NCI-H2196 treated with DMSO at 0.1 percent for 48 hours (cell line): ENCODE measurements around the gene PARD6B.

ENCODE experiments used
- DNase-seq: peaks from one replicate; lab custom pipeline; 2025; ENCODE audit not compliant: unreplicated experiment; lab: John Stamatoyannopoulos, UW

The PARD6B gene

GRCh38 chr20:50723672-50724071 lies 7.7 kb upstream of the PARD6B start:
- no peak for DNase-seq

- no peak for DNase-seq
Observed at GRCh38 chr20:50724112-50724725, 7.2 kb upstream of the PARD6B start.

GRCh38 chr20:50724851-50725723 lies 6.3 kb upstream of the PARD6B start:
- no peak for DNase-seq

GRCh38 chr20:50725724-50726005 lies 5.7 kb upstream of the PARD6B start:
- DNase-seq: no peak

- no peak for DNase-seq
Observed at GRCh38 chr20:50726955-50727791, 4.2 kb upstream of the PARD6B start.

- DNase-seq: no peak
Observed at GRCh38 chr20:50727792-50728485, 3.4 kb upstream of the PARD6B start.

- no peak for DNase-seq
Observed at GRCh38 chr20:50728486-50728980, 2.8 kb upstream of the PARD6B start.

- no peak for DNase-seq
Observed at GRCh38 chr20:50728981-50729874, 2.2 kb upstream of the PARD6B start.

- no peak for DNase-seq
Observed at GRCh38 chr20:50729901-50730764, 1.2 kb upstream of the PARD6B start.

GRCh38 chr20:50730765-50731054 lies 670 bp upstream of the PARD6B start:
- DNase-seq: no peak

GRCh38 chr20:50731930-50732690 lies 730 bp downstream of the PARD6B start:
- no peak for DNase-seq

- DNase-seq: no peak
Observed at GRCh38 chr20:50733644-50734349, 2.4 kb downstream of the PARD6B start.

- DNase-seq: no peak
Observed at GRCh38 chr20:50734730-50735679, 3.6 kb downstream of the PARD6B start.

- no peak for DNase-seq
Observed at GRCh38 chr20:50735813-50736212, 4.4 kb downstream of the PARD6B start.

- no peak for DNase-seq
Observed at GRCh38 chr20:50737352-50737751, 6.0 kb downstream of the PARD6B start.

- DNase-seq: no peak
Observed at GRCh38 chr20:50743087-50743486, 11.7 kb downstream of the PARD6B start.
